ACC112 (cell line): ENCODE data around the gene DAGLA.
A peak's percentile ranks its signal among the peaks of the same experiment; 100 is the strongest.

ENCODE experiments used
- H2AFZ ChIP-seq: fragments of 200-600 bp; sonication (generic); one replicate; pipeline ENCODE4 v1.6.0; 2017; ENCODE audit warnings: antibody characterized with exemption, low read length; ENCODE audit not compliant: unreplicated experiment
- H3K27ac ChIP-seq: fragments of 200-600 bp; sonication (generic); 2 replicates; pipeline ENCODE4 v1.5.1; 2014; ENCODE audit warnings: low read depth, mild to moderate bottlenecking, antibody characterized with exemption, low read length, moderate library complexity
- H3K27me3 ChIP-seq: fragments of 200-600 bp; sonication (generic); 2 replicates; pipeline ENCODE4 v1.6.1; 2014; ENCODE audit warnings: mild to moderate bottlenecking, antibody characterized with exemption, low read length, moderate library complexity, mixed read lengths; ENCODE audit not compliant: insufficient read depth
- H3K36me3 ChIP-seq: fragments of 200-600 bp; sonication (generic); 2 replicates; pipeline ENCODE4 v1.6.1; 2016; ENCODE audit warnings: mild to moderate bottlenecking, antibody characterized with exemption, low read length, moderate library complexity, mixed read lengths; ENCODE audit not compliant: insufficient read depth
- H3K4me1 ChIP-seq: fragments of 200-600 bp; sonication (generic); one replicate; pipeline ENCODE4 v1.6.1; 2016; ENCODE audit warnings: low read length, mixed read lengths; ENCODE audit not compliant: insufficient read depth, unreplicated experiment, control insufficient read depth
- H3K4me3 ChIP-seq: fragments of 200-600 bp; sonication (generic); 2 replicates; pipeline ENCODE4 v1.5.1; 2014; ENCODE audit warnings: mild to moderate bottlenecking, low read depth, low read length
- H3K79me2 ChIP-seq: fragments of 200-600 bp; sonication (generic); one replicate; pipeline ENCODE4 v1.6.0; 2016; ENCODE audit warnings: low read length; ENCODE audit not compliant: control insufficient read depth, unreplicated experiment, insufficient read depth

The DAGLA gene, protein sequence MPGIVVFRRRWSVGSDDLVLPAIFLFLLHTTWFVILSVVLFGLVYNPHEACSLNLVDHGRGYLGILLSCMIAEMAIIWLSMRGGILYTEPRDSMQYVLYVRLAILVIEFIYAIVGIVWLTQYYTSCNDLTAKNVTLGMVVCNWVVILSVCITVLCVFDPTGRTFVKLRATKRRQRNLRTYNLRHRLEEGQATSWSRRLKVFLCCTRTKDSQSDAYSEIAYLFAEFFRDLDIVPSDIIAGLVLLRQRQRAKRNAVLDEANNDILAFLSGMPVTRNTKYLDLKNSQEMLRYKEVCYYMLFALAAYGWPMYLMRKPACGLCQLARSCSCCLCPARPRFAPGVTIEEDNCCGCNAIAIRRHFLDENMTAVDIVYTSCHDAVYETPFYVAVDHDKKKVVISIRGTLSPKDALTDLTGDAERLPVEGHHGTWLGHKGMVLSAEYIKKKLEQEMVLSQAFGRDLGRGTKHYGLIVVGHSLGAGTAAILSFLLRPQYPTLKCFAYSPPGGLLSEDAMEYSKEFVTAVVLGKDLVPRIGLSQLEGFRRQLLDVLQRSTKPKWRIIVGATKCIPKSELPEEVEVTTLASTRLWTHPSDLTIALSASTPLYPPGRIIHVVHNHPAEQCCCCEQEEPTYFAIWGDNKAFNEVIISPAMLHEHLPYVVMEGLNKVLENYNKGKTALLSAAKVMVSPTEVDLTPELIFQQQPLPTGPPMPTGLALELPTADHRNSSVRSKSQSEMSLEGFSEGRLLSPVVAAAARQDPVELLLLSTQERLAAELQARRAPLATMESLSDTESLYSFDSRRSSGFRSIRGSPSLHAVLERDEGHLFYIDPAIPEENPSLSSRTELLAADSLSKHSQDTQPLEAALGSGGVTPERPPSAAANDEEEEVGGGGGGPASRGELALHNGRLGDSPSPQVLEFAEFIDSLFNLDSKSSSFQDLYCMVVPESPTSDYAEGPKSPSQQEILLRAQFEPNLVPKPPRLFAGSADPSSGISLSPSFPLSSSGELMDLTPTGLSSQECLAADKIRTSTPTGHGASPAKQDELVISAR

DNA sequence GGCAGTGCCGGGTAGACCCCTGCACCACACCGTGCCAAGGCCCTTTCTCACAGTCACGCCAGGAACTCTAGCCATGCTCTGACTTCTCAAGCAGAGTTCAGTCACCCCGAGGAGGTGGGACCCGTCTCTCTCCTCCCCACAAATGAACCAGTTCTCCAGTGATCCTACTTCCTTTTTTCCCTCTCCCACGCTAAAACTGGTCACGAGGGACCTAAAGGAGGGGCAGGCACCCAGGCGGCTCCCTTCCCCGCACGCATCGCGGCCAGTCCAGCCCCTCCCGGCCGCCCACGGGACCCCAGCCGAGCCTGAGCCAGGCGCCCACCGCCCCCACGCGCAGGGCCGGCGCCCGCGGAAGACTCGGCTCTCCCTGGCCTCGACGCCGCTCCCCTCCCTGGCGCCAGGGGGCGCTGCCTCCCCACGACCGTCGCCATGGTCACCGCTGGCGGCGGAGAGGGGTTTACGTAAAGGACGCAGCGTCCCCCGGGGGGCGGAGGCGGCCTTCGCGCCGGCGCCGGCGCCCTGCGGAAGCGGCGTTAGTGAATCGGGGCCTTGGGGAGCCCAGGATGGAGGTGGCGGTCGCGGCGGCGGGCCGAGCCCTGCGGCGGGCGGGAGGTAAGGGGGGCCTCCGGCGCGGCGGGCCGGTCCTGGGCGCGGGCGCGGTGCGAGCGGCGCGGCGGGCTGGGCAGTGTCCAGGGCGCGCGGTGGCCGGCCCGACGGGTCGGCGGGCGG is at the start of gene DAGLA:
Gene DAGLA (plus strand): TSS at position 499 of the 729 bp plus-strand sequence. CDS start 39,765 bp downstream, outside the sequence.
- H3K27me3 ChIP-seq = peaks cover 21% of the 10 kb centered on the region
- H3K36me3 ChIP-seq = no peaks in the 10 kb centered on the region
- peak within 1 kb of the TSS; percentile 88 for H3K4me3 ChIP-seq
- peak within 1 kb of the TSS; percentile 55 for H2AFZ ChIP-seq
- no peak within 1 kb of the TSS for H3K27ac ChIP-seq
- peaks cover 15% of the 10 kb centered on the region for H3K4me1 ChIP-seq
- H3K79me2 ChIP-seq = no peaks in the 10 kb centered on the region

DNA sequence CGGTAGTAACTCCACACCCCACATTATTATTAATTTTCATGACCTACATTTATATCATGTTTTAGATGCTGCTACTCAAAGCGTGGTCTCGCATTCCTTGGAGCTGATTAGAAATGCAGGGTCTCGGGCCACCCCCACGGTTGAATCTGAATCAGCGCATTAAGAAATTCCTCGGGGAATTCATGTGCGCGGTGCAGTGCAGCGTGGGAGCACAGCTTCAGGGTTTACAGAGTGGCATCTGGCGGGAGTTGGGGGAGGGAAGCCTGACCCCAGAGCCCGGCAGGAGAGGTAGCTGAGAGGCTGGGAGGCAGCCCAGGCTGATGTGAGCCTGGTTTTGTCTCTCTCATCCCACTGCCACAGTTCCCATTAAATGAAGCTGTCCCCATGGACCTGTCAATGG is 48.1 kb upstream of the DAGLA start:
- Histone ChIP-seq H3K4me1 (peaks cover 6% of the 10 kb centered on the region), H3K27me3 (no peaks in the 10 kb centered on the region)

DNA sequence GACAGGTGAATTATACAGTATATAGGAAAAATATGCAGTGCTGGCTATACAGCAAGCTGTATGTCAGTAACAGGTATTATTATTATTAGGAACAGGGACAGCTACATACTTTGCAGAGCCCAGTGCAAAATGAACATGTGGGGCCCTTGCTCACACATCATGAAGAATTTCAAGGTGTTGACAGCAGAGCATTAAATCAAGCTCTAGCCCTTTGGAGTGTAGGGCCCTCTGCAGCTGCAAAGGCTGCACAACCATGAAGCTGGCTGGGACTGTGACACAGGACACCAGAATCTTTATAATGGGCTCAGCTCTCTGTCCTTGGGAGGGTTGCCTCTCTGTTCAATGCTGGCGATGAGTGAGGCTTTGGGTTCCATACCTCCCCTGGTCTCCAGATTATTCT is 44.9 kb upstream of the DAGLA start:
- Histone ChIP-seq H3K27ac (no peak overlapping the region), H3K4me1 (peaks cover 8% of the 10 kb centered on the region), H3K4me3 (no peak overlapping the region), H3K27me3 (no peaks in the 10 kb centered on the region), H2AFZ (no peak overlapping the region), H3K36me3 (no peaks in the 10 kb centered on the region), H3K79me2 (no peaks in the 10 kb centered on the region)

More for the DNA sequence above, 48.1 kb upstream of the DAGLA start:
- Histone ChIP-seq H3K27ac (no peak overlapping the region), H3K36me3 (no peaks in the 10 kb centered on the region), H2AFZ (no peak overlapping the region), H3K79me2 (no peaks in the 10 kb centered on the region), H3K4me3 (no peak overlapping the region)

DNA sequence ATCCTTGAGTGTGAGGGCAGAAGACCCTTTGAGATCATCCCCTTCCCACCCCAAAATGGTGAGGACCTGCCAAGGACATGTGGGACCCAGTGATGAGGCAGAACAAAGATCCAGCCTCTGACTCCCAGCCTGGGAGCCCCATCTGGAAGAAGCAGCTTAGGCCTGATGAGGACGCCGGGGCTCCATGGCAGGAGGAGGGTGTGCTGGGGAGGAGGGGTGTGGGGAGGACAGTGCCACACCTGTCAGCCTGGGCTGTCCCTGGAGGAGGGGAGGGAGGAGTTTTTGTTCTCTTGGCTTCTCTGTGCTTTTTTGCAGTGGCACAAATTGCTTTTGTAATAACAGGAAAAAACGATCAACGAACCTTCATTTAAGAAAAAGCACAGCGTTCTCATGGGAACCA is 44.4 kb upstream of the DAGLA start:
- Histone ChIP-seq H2AFZ (no peak overlapping the region), H3K4me1 (peaks cover 8% of the 10 kb centered on the region), H3K36me3 (no peaks in the 10 kb centered on the region), H3K79me2 (no peaks in the 10 kb centered on the region), H3K4me3 (no peak overlapping the region), H3K27me3 (no peaks in the 10 kb centered on the region), H3K27ac (no peak overlapping the region)

DNA sequence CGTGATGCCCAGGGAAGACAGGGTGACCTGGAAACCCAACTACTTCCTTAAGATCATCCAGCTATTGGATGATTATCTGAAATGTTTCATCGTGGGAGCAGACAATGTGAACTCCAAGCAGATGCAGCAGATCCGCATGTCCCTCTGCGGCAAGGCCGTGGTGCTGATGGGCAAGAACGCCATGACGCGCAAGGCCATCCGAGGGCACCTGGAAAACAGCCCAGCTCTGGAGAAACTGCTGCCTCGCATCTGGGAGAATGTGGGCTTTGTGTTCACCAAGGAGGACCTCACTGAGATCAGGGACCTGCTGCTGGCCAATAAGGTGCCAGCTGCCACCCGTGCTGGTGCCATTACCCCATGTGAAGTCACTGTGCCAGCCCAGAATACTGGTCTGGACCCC is 43.5 kb upstream of the DAGLA start:
- Histone ChIP-seq H3K36me3 (no peaks in the 10 kb centered on the region), H3K27ac (no peak overlapping the region), H3K79me2 (no peaks in the 10 kb centered on the region), H2AFZ (no peak overlapping the region), H3K27me3 (no peaks in the 10 kb centered on the region), H3K4me3 (no peak overlapping the region), H3K4me1 (peaks cover 8% of the 10 kb centered on the region)

DNA sequence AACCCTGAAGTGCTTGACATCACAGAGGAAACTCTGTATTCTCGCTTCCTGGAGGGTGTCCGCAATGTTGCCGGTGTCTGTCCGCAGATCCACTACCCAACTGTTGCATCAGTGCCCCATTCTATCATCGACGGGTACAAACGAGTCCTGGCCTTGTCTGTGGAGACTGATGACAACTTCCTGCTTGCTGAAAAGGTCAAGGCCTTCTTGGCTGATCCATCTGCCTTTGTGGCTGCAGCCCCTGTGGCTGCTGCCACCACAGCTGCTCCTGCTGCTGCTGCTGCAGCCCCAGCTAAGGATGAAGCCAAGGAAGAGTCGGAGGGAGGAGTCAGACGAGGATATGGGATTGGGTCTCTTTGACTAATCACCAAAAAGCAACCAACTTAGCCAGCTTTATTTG is 42.9 kb upstream of the DAGLA start:
- no peaks in the 10 kb centered on the region for H3K27me3 ChIP-seq
- H3K4me3 ChIP-seq = no peak overlapping the region
- H3K4me1 ChIP-seq = peaks cover 8% of the 10 kb centered on the region
- H3K36me3 ChIP-seq = no peaks in the 10 kb centered on the region
- no peaks in the 10 kb centered on the region for H3K79me2 ChIP-seq
- no peak overlapping the region for H3K27ac ChIP-seq
- no peak overlapping the region for H2AFZ ChIP-seq

DNA sequence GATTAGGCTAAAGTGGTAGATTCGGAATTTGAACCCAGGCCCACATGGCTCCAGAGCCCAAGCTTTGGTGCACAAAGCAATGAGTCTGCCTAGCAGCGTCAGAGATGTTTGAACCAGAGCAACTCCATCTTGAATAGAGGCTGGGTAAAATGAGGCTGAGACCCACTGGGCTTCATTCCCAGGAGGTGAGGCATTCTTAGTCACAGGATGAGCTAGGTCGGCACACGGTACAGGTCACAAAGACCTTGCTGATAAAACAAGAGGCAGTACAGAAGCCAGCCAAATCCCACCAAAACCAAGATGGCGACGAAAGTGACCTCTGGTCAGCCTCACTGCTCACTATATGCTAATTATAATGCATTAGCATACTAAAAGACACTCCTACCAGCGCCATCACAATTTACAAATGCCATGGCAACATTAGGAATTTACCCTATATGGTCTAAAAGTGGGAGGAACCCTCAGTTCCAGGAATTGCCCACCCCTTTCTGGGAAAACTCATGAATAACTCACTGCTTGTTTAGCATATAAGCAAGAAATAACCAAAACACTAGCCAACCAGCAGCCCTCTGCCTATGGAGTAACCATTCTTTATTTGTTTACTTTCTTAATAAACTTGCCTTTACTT is 40.3 kb upstream of the DAGLA start:
- no peak overlapping the region for H2AFZ ChIP-seq
- H3K79me2 ChIP-seq = no peaks in the 10 kb centered on the region
- peaks cover 8% of the 10 kb centered on the region for H3K4me1 ChIP-seq

DNA sequence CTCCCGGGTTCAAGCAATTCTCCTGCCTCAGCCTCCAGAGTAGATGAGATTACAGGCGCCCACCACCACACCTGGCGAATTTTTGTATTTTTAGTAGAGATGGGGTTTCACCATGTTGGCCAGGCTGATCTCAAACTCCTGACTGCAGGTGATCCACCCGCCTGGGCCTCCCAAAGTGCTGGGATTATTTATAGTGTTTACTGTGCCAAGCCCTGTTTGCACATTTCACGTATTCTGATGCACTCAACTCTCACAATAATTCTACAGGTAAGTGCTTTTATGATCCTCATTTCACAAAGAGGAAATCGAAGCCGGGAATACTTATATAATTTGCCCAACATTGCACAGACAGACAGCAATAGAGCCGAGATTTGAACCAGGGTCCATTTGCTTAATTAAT is 38.0 kb upstream of the DAGLA start:
- Histone ChIP-seq H2AFZ (no peak overlapping the region), H3K36me3 (no peaks in the 10 kb centered on the region), H3K27me3 (no peaks in the 10 kb centered on the region), H3K27ac (no peak overlapping the region), H3K79me2 (no peaks in the 10 kb centered on the region), H3K4me3 (no peak overlapping the region), H3K4me1 (peaks cover 8% of the 10 kb centered on the region)

More for the DNA sequence above, 40.3 kb upstream of the DAGLA start:
- Histone ChIP-seq H3K4me3 (no peak overlapping the region), H3K27me3 (no peaks in the 10 kb centered on the region), H3K27ac (no peak overlapping the region), H3K36me3 (no peaks in the 10 kb centered on the region)

DNA sequence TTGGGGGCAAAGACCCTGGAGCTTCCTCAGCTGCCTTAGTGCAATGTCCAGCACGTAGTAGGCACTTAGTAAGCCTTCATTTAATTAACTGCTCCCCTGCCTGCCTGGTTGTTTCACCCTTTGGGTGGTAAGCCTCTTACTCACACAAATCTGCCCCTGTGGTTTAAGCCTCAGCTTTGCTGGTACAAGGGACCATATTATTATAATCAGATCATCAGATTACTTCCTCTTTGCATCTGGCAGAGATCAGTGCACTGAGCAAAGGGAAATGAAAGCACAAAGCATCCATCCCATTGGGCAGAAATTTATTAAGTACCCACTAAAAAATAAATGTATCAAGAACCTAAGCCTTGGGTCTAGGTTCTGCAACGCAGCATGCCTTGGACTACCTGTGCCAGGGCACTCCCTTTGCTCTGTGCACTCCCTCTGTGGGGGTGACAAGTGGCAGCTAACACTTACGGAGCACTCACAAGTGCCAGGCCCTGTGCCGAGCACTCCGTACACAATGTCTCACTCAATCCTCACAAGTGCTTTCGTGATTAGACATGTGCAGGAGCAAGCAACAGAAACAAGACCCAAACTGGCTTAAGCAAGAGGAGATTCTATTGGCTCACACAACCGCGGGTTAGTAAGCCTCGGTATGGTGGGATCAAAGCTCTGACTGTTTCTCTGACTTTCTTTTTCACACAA is 34.9 kb upstream of the DAGLA start:
- no peaks in the 10 kb centered on the region for H3K4me1 ChIP-seq
- H3K27me3 ChIP-seq = no peaks in the 10 kb centered on the region
- no peaks in the 10 kb centered on the region for H3K79me2 ChIP-seq
- no peaks in the 10 kb centered on the region for H3K36me3 ChIP-seq
- no peak overlapping the region for H3K4me3 ChIP-seq
- no peak overlapping the region for H2AFZ ChIP-seq
- H3K27ac ChIP-seq = no peak overlapping the region
